LNCaP clone FGC (cell line): ENCODE measurements around the gene ADCYAP1R1.
"Not testable (repeated sequence)": the region's sequence is repeated elsewhere in the genome, so short reads cannot be mapped to it uniquely, and the experiment has no call there.

ENCODE experiments used
- DNase-seq: peaks from one replicate; pipeline ENCODE4 v3.0.0-alpha.2; 2011; ENCODE audit warnings: low read depth
- H3K4me3 ChIP-seq: 2 replicates; pipeline ENCODE4 v1.5.1; 2011; ENCODE audit warnings: mild to moderate bottlenecking, low read depth, low read length, control low read depth
- CTCF ChIP-seq: IDR thresholded peaks from 2 replicates; pipeline ENCODE4 v1.5.1; 2012; ENCODE audit warnings: mild to moderate bottlenecking; ENCODE audit not compliant: control insufficient read depth, insufficient read depth; ENCODE audit errors: extremely low read depth

ADCYAP1R1 gene

GRCh38 chr7:31146538-31146937 is 94.4 kb downstream of the ADCYAP1R1 start:
- DNase-seq, result no peak
- TF ChIP-seq CTCF, result no peak
- no peak overlapping the region for H3K4me3 ChIP-seq

- no peak overlapping the region for H3K4me3 ChIP-seq
- DNase-seq, result no peak
- TF ChIP-seq CTCF, result no peak
These were observed 99.7 kb downstream of the ADCYAP1R1 start for GRCh38 chr7:31151849-31152248.

GRCh38 chr7:31153318-31153717 is 101.2 kb downstream of the ADCYAP1R1 start:
- DNase-seq, H3K4me3 ChIP-seq: not testable (repeated sequence)

GRCh38 chr7:31160941-31161340 is 108.8 kb downstream of the ADCYAP1R1 start:
- no peak for DNase-seq
- no peak overlapping the region for H3K4me3 ChIP-seq
- TF ChIP-seq CTCF, result no peak
